Measurements from ENCODE around the gene GPX2.

Gene GPX2

GRCh38 chr14:64960762-64961276 is 18.3 kb upstream of the GPX2 start:
- peak; percentile 67 for DNase-seq (ENCODE audit: low read depth, low spot score)

GRCh38 chr14:64958743-64959142 is 16.2 kb upstream of the GPX2 start:
- DNase-seq (ENCODE audit: low read depth, low spot score): no peak

- no peak for DNase-seq (ENCODE audit: low read depth, low spot score)
Measured at GRCh38 chr14:64958201-64958600, 15.7 kb upstream of the GPX2 start.

GRCh38 chr14:64956697-64957406 is 14.3 kb upstream of the GPX2 start:
- no peak for DNase-seq (ENCODE audit: low read depth, low spot score)

- no peak for DNase-seq (ENCODE audit: low read depth, low spot score)
Measured at GRCh38 chr14:64955297-64955696, 12.8 kb upstream of the GPX2 start.

- no peak for DNase-seq (ENCODE audit: low read depth, low spot score)
Measured at GRCh38 chr14:64954491-64955240, 12.1 kb upstream of the GPX2 start.

- no peak for DNase-seq (ENCODE audit: low read depth, low spot score)
Measured at GRCh38 chr14:64953661-64954060, 11.1 kb upstream of the GPX2 start.

GRCh38 chr14:64953310-64953654 is 10.7 kb upstream of the GPX2 start:
- DNase-seq (ENCODE audit: low read depth, low spot score): no peak

GRCh38 chr14:64952598-64953309 is 10.2 kb upstream of the GPX2 start:
- no peak for DNase-seq (ENCODE audit: low read depth, low spot score)

GRCh38 chr14:64951724-64952123 is 9.2 kb upstream of the GPX2 start:
- no peak for DNase-seq (ENCODE audit: low read depth, low spot score)

GRCh38 chr14:64951291-64951690 is 8.7 kb upstream of the GPX2 start:
- DNase-seq (ENCODE audit: low read depth, low spot score): no peak

GRCh38 chr14:64950889-64951288 is 8.3 kb upstream of the GPX2 start:
- DNase-seq (ENCODE audit: low read depth, low spot score): no peak

- DNase-seq (ENCODE audit: low read depth, low spot score): no peak
Measured at GRCh38 chr14:64948612-64949210, 6.2 kb upstream of the GPX2 start.

GRCh38 chr14:64947710-64948611 is 5.4 kb upstream of the GPX2 start:
- no peak for DNase-seq (ENCODE audit: low read depth, low spot score)

- DNase-seq (ENCODE audit: low read depth, low spot score): no peak
Measured at GRCh38 chr14:64946310-64947045, 3.9 kb upstream of the GPX2 start.

GRCh38 chr14:64945431-64946178 is 3.1 kb upstream of the GPX2 start:
- no peak for DNase-seq (ENCODE audit: low read depth, low spot score)

- DNase-seq (ENCODE audit: low read depth, low spot score): no peak
Measured at GRCh38 chr14:64944861-64945260, 2.3 kb upstream of the GPX2 start.

- DNase-seq (ENCODE audit: low read depth, low spot score): no peak
Measured at GRCh38 chr14:64944041-64944440, 1.5 kb upstream of the GPX2 start.

GRCh38 chr14:64943556-64943955 is 1.0 kb upstream of the GPX2 start:
- DNase-seq (ENCODE audit: low read depth, low spot score): no peak

Data from ELF-1 (cell line).